Ovary (tissue), 3 donors: Measurements from ENCODE around the gene SLC12A1.

Experiments
- CTCF ChIP-seq, 3 donors: fragments of 450-650 bp in 2 of 3; fragments of 200-600 bp in 1 of 3; IDR thresholded peaks; one replicate each; pipeline versions ENCODE4 v1.5.1 to v1.8.0; 2016 to 2022; ENCODE audit warnings: antibody characterized with exemption in 3 of 3, mild to moderate bottlenecking in 1 of 3
- POLR2A ChIP-seq: fragments of 450-650 bp; IDR thresholded peaks from one replicate; pipeline ENCODE4 v1.6.1; 2017; ENCODE audit warnings: antibody characterized with exemption, mild to moderate bottlenecking, moderate library complexity
- donor health status: DM: no; HTN: no; CAD: no.

- TF ChIP-seq CTCF (IDR thresholded peaks at IDR 0.05) (no peak), POLR2A (no peak)
Observed at GRCh38 chr15:48248414-48248813, 42.3 kb downstream of the SLC12A1 start.
